Spleen (tissue), 11 donors: ENCODE results near the gene EPN1. TPM values are rescaled to one million over a fixed set of nuclear protein-coding genes. Genes with fewer than 3 reads are reported as not detected.

Experiments
- DNase-seq: peaks from one replicate; pipeline ENCODE4 v3.0.0-alpha.2; 2020
- H3K27ac ChIP-seq, 8 donors: fragments of 200-600 bp; sonication (generic) in 7 of 8; 1 replicate in 4 of 8; 2 replicates in 4 of 8; pipeline versions ENCODE4 v1.5.0 to v1.8.0; 2016 to 2021; ENCODE audit warnings: inconsistent platforms in 4 of 8, mild to moderate bottlenecking in 4 of 8, moderate library complexity in 1 of 8
- H3K27me3 ChIP-seq, 7 donors: fragments of 200-600 bp; sonication (generic) in 6 of 7; replicated peaks in 1 of 7; 1 replicate in 4 of 7; 2 replicates in 3 of 7; pipeline versions ENCODE4 v1.5.0 to v1.8.0; 2016 to 2021; ENCODE audit warnings: inconsistent platforms in 3 of 7, mild to moderate bottlenecking in 1 of 7
- H3K36me3 ChIP-seq, 6 donors: fragments of 200-600 bp; sonication (generic) in 5 of 6; 1 replicate in 4 of 6; 2 replicates in 2 of 6; pipeline versions ENCODE4 v1.5.0 to v1.8.0; 2016 to 2021; ENCODE audit warnings: inconsistent platforms in 2 of 6
- H3K4me1 ChIP-seq, 6 donors: fragments of 200-600 bp; sonication (generic) in 5 of 6; 1 replicate in 3 of 6; 2 replicates in 3 of 6; pipeline versions ENCODE4 v1.5.0 to v1.8.0; 2016 to 2021; ENCODE audit warnings: inconsistent platforms in 3 of 6
- H3K4me3 ChIP-seq, 8 donors: fragments of 200-600 bp; sonication (generic) in 7 of 8; 1 replicate in 4 of 8; 2 replicates in 4 of 8; pipeline versions ENCODE4 v1.5.0 to v1.8.0; 2016 to 2021; ENCODE audit warnings: inconsistent platforms in 4 of 8, mild to moderate bottlenecking in 4 of 8, moderate library complexity in 2 of 8
- H3K9me3 ChIP-seq, 8 donors: fragments of 200-600 bp; sonication (generic) in 7 of 8; 1 replicate in 4 of 8; 2 replicates in 4 of 8; pipeline versions ENCODE4 v1.5.0 to v1.8.0; 2016 to 2021; ENCODE audit warnings: inconsistent platforms in 4 of 8
- POLR2A ChIP-seq, 3 donors: fragments of 450-650 bp; IDR thresholded peaks; one replicate each; pipeline ENCODE4 v1.5.1; 2017; ENCODE audit warnings: antibody characterized with exemption in 3 of 3, mild to moderate bottlenecking in 1 of 3
- POLR2AphosphoS5 ChIP-seq, 3 donors: sonication (generic); formaldehyde crosslinking; IDR thresholded peaks; one replicate each; pipeline ENCODE4 v1.5.1; 2017; ENCODE audit warnings: antibody characterized with exemption in 3 of 3
- WGBS, 5 donors: extraction: QIAGEN DNeasy Blood & Tissue Kit in 3 of 5; methylation state at CpG; one replicate each; pipeline versions ENCODE4 v1.1.5 to v1.1.7; 2013 to 2018; 5-methylcytosine and 5-hydroxymethylcytosine counted together
- intact Hi-C: fragments of 100-400 bp; cut with DNase I; formaldehyde crosslinking; loops from one replicate; pipeline ENCODE4 v1.15.0; 2023; ENCODE audit warnings: low total_unique reads
- polyA plus RNA-seq, 3 donors: library from polyadenylated mRNA; stranded (reverse); fragments of 200-250 nt; gene quantifications; one replicate each; pipeline ENCODE4 v1.2.1, GENCODE V29; 2013
- total RNA-seq, 7 donors: library from RNA; depleted of rRNA in 3 of 7; stranded (reverse); fragments of >200 nt in 3 of 7; fragmentation: NEBNext Ultra II Directional in 4 of 7; extraction: Animal tissue kit (Norgen Biotek cat#: 25700) in 4 of 7; gene quantifications; one replicate each; pipeline versions ENCODE4 v1.1.0 to v1.2.1, GENCODE V29; 2016 to 2021
- TF ChIP-seq, protein P1 (sequence below), 11 experiments: fragments of 200-600 bp in 7 of 11; fragments of 450-650 bp in 4 of 11; sonication (generic) in 4 of 11; IDR thresholded peaks in 8 of 11; conservative IDR thresholded peaks in 3 of 11; 1 replicate in 7 of 11; 2 replicates in 4 of 11; pipeline versions ENCODE4 v1.4.0 to v1.8.0; 2016 to 2021; ENCODE audit warnings: antibody characterized with exemption in 11 of 11, inconsistent platforms in 4 of 11, mild to moderate bottlenecking in 1 of 11
- donor health status: healthy with polysubstance abuse.
- donor health status: DM: no; HTN: no; CAD: no; lungs with moderate emphysema.
- donor health status: DM: no; HTN: no; CAD: no.
- donor health status: Bipolar disorder and iron deficiency.
- donor health status: healthy.
- donor health status: DM: no; HTN: no; CAD: no.
- donor health status: DM: yes; HTN: yes; CAD: no.

EPN1 gene
- total and polyA plus RNA-seq, 10 donors, result 36.8 to 166 (median 113) TPM

DNA sequence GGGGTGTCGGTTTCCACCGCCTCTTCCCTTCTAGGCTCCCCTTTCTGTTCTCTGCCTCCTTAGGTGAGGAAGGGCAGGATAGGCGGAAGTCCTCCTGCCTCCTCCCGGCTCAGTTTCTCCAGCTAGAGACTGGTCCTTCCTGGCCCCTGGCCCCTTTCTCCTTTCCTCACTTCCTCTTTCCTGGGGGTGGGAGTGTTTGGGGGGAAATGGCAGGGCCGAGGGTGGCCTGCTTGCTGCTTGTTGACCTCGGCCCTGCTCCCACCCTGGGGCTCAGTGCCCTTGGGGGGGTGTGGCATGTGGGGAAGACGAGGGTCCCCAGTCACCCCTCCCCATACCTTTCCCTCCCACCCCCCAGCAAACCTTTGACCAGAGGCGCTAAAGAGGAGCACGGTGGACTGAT, 15.2 kb upstream of the EPN1 start:
- Histone ChIP-seq H3K27me3 (no peaks in the 10 kb centered on the region), H3K27ac (peak overlapping the region in 5 of 8 donors; percentile 1 to 51 (median 27)), H3K9me3 (no peaks in the 10 kb centered on the region), H3K4me3 (no peak overlapping the region), H3K4me1 (peaks cover 37 to 86% (median 51%) of the 10 kb centered on the region in 6 donors), H3K36me3 (peaks cover 3 to 68% (median 56%) of the 10 kb centered on the region in 6 donors)
- WGBS, 5 donors, result 51 to 65% (median 55%) methylated on average over 9 of the region's 9 CpGs
- no peak for DNase-seq
- TF ChIP-seq POLR2AphosphoS5 (IDR thresholded peaks at IDR 0.05) (no peak), POLR2A (IDR thresholded peaks at IDR 0.05) (no peak)
- TF ChIP-seq, protein P1, sequence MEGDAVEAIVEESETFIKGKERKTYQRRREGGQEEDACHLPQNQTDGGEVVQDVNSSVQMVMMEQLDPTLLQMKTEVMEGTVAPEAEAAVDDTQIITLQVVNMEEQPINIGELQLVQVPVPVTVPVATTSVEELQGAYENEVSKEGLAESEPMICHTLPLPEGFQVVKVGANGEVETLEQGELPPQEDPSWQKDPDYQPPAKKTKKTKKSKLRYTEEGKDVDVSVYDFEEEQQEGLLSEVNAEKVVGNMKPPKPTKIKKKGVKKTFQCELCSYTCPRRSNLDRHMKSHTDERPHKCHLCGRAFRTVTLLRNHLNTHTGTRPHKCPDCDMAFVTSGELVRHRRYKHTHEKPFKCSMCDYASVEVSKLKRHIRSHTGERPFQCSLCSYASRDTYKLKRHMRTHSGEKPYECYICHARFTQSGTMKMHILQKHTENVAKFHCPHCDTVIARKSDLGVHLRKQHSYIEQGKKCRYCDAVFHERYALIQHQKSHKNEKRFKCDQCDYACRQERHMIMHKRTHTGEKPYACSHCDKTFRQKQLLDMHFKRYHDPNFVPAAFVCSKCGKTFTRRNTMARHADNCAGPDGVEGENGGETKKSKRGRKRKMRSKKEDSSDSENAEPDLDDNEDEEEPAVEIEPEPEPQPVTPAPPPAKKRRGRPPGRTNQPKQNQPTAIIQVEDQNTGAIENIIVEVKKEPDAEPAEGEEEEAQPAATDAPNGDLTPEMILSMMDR (IDR thresholded peaks at IDR 0.05 in 8 of 11, conservative IDR thresholded peaks at IDR 0.05 in 3 of 11), result no peak
- intact Hi-C loops, result no loop called here

DNA sequence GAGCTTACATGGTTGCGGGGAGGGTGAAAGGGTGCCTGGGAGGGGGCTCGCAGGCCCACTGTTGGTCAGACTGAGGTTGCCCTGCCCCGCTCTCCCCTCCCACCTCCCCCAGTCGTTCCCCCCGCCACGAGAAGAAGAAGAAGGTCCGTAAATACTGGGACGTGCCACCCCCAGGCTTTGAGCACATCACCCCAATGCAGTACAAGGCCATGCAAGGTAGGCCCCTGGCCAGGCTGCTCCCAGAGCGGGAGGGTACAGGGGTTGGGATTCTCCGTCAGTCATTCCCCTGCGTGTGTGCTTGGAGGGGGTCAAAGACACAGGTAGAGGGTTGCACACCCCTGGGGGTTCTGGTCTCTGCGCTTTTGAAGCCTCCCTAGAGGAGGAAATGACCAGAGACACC, 14.6 kb upstream of the EPN1 start:
- no peak overlapping the region for H3K4me3 ChIP-seq
- DNase-seq, result no peak
- H3K4me1 ChIP-seq, result peaks cover 37 to 85% (median 51%) of the 10 kb centered on the region in 6 donors
- WGBS, 5 donors, result 84 to 95% (median 91%) methylated on average over 8 to 12 of the region's 12 CpGs
- TF ChIP-seq, protein P1 (IDR thresholded peaks at IDR 0.05 in 8 of 11, conservative IDR thresholded peaks at IDR 0.05 in 3 of 11), result no peak
- TF ChIP-seq POLR2AphosphoS5 (IDR thresholded peaks at IDR 0.05), result no peak
- no peaks in the 10 kb centered on the region for H3K27me3 ChIP-seq
- H3K9me3 ChIP-seq, result no peaks in the 10 kb centered on the region
- H3K36me3 ChIP-seq, result peaks cover 3 to 74% (median 58%) of the 10 kb centered on the region in 6 donors
- intact Hi-C loops, result no loop called here
- peak overlapping the region in 3 of 8 donors; percentile 27 to 51 (median 40) for H3K27ac ChIP-seq

DNA sequence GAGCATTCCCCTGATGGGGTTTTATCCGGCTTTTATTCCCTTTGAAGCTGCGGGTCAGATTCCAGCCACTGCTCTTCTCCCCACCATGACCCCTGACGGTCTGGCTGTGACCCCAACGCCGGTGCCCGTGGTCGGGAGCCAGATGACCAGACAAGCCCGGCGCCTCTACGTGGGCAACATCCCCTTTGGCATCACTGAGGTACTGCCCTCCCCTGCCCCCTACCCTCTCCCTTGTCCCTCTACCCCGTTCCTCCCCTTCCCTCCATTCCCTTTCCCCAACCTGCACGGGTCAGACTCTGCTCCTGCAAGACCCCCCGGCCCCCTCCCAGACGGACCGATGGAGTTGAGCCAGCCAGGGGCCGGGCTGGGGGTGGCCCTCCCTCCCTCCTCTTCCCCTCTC, 14.0 kb upstream of the EPN1 start:
- Histone ChIP-seq H3K4me1 (peaks cover 33 to 85% (median 48%) of the 10 kb centered on the region in 6 donors), H3K27ac (no peak overlapping the region), H3K4me3 (no peak overlapping the region), H3K36me3 (peaks cover 3 to 80% (median 64%) of the 10 kb centered on the region in 6 donors), H3K27me3 (no peaks in the 10 kb centered on the region), H3K9me3 (no peaks in the 10 kb centered on the region)
- TF ChIP-seq POLR2A (IDR thresholded peaks at IDR 0.05), result no peak
- TF ChIP-seq, protein P1 (IDR thresholded peaks at IDR 0.05 in 8 of 11, conservative IDR thresholded peaks at IDR 0.05 in 3 of 11), result no peak
- peak in 1 of 3 donors; percentile 19 for TF ChIP-seq POLR2AphosphoS5 (IDR thresholded peaks at IDR 0.05)
- WGBS, 5 donors, result 81 to 89% (median 87%) methylated on average over 16 of the region's 16 CpGs
- no peak for DNase-seq
- intact Hi-C loops, result no loop called here

DNA sequence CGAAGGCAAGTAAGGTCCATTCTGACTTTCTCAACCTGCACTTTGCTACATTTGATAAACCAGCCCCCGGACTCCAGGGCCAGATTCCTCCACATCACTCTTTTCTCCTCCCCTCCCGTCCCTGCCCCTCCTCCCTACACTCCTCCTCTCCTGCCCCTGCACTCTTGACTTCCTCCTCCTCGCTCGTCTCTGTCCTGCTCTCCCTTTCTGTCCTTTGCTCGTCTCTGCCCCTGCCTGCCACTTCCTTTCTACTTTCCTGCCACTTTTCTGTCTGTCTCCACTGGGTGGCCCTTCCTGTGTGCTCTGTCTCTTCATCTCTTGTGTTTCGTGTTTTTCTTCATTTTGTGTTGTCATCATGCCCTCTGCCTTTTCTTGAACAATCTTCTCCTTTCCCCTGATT, 13.2 kb upstream of the EPN1 start:
- intact Hi-C loops, result no loop called here
- H3K27ac ChIP-seq, result no peak overlapping the region
- 50 to 70% (median 59%) methylated on average over 7 of the region's 7 CpGs for WGBS, 5 donors
- H3K4me3 ChIP-seq, result no peak overlapping the region
- peaks cover 25 to 85% (median 42%) of the 10 kb centered on the region in 6 donors for H3K4me1 ChIP-seq
- TF ChIP-seq POLR2AphosphoS5 (IDR thresholded peaks at IDR 0.05) (peak in 1 of 3 donors; percentile 12), POLR2A (IDR thresholded peaks at IDR 0.05) (no peak)
- H3K36me3 ChIP-seq, result peaks cover 8 to 88% (median 72%) of the 10 kb centered on the region in 6 donors
- H3K9me3 ChIP-seq, result no peaks in the 10 kb centered on the region
- H3K27me3 ChIP-seq, result no peaks in the 10 kb centered on the region
- no peak for DNase-seq
